GM18868 (cell line): ENCODE data around the gene LPAR1.
"Not testable (repeated sequence)": the region's sequence is repeated elsewhere in the genome, so short reads cannot be mapped to it uniquely, and the experiment has no call there.

Experiments used
- ATAC-seq: cut with Tn5 transposase; IDR thresholded peaks from one replicate; pipeline ENCODE4 v1.9.1; 2021; ENCODE audit warnings: mild to moderate bottlenecking, moderate library complexity; ENCODE audit not compliant: unreplicated experiment

LPAR1 gene

GRCh38 chr9:111038331-111039230 is at the start of gene LPAR1:
Gene LPAR1 (minus strand): TSS chr9:111038470. CDS start chr9:110972117, 66,353 bp downstream.
- peak; percentile 37 for ATAC-seq

GRCh38 chr9:111078391-111079038 is 40.2 kb upstream of the LPAR1 start:
- peak; percentile 78 for ATAC-seq

GRCh38 chr9:111076519-111076918 is 38.2 kb upstream of the LPAR1 start:
- no peak for ATAC-seq

- no peak for ATAC-seq
Measured at GRCh38 chr9:111076042-111076441, 37.8 kb upstream of the LPAR1 start.

GRCh38 chr9:111074395-111074794 is 36.1 kb upstream of the LPAR1 start:
- ATAC-seq: no peak

GRCh38 chr9:111069183-111069582 is 30.9 kb upstream of the LPAR1 start:
- ATAC-seq: no peak

- no peak for ATAC-seq
Measured at GRCh38 chr9:111068771-111069170, 30.5 kb upstream of the LPAR1 start.

GRCh38 chr9:111068383-111068730 is 30.1 kb upstream of the LPAR1 start:
- no peak for ATAC-seq

- ATAC-seq: no peak
Measured at GRCh38 chr9:111066468-111066867, 28.2 kb upstream of the LPAR1 start.

GRCh38 chr9:111065414-111065813 is 27.1 kb upstream of the LPAR1 start:
- ATAC-seq: peak; percentile 68

GRCh38 chr9:111064160-111064837 is 26.0 kb upstream of the LPAR1 start:
- ATAC-seq: peak; percentile 62

GRCh38 chr9:111063332-111063731 is 25.1 kb upstream of the LPAR1 start:
- ATAC-seq: no peak

- no peak for ATAC-seq
Measured at GRCh38 chr9:111058166-111058565, 19.9 kb upstream of the LPAR1 start.

GRCh38 chr9:111056538-111056937 is 18.3 kb upstream of the LPAR1 start:
- ATAC-seq: no peak

GRCh38 chr9:111052791-111053190 is 14.5 kb upstream of the LPAR1 start:
- no peak for ATAC-seq

- no peak for ATAC-seq
Measured at GRCh38 chr9:111051400-111051799, 13.1 kb upstream of the LPAR1 start.

GRCh38 chr9:111050819-111051218 is 12.5 kb upstream of the LPAR1 start:
- ATAC-seq: no peak

- ATAC-seq: not testable (repeated sequence)
Measured at GRCh38 chr9:111047287-111047686, 9.0 kb upstream of the LPAR1 start.

- no peak for ATAC-seq
Measured at GRCh38 chr9:111041902-111042301, 3.6 kb upstream of the LPAR1 start.

GRCh38 chr9:111040494-111040893 is 2.2 kb upstream of the LPAR1 start:
- ATAC-seq: no peak

- no peak for ATAC-seq
Measured at GRCh38 chr9:111039231-111039906, 1.1 kb upstream of the LPAR1 start.
